Hematopoietic multipotent progenitor cell (in vitro differentiated cells): ENCODE data around the gene CDK3. TPM values are rescaled to one million over a fixed set of nuclear protein-coding genes. Genes with fewer than 3 reads are reported as not detected.

Experiments used
- DNase-seq, 3 donors: peaks; one replicate each; pipeline ENCODE4 v3.0.0-alpha.2; 2011 to 2015; ENCODE audit warnings: low read depth in 2 of 3, low spot score in 2 of 3
- total RNA-seq: library from RNA; depleted of rRNA; stranded (reverse); fragments of >200 nt; gene quantifications from one replicate; pipeline ENCODE4 v1.2.3, GENCODE V29; 2012

The CDK3 gene
- total RNA-seq, 1 donor: 2.4 TPM

GRCh38 chr17:75987041-75987440 lies 13.6 kb upstream of the CDK3 start:
- no peak for DNase-seq

GRCh38 chr17:75991396-75991795 lies 9.3 kb upstream of the CDK3 start:
- DNase-seq: no peak

- no peak for DNase-seq
Measured at GRCh38 chr17:75994802-75995370, 5.8 kb upstream of the CDK3 start.

- DNase-seq: no peak
Measured at GRCh38 chr17:75995385-75995925, 5.2 kb upstream of the CDK3 start.

GRCh38 chr17:75996665-75997590 lies 3.7 kb upstream of the CDK3 start:
- DNase-seq: peak in 2 of 3 donors; percentile 65 to 66

GRCh38 chr17:75998327-75998795 lies 2.3 kb upstream of the CDK3 start:
- no peak for DNase-seq

- DNase-seq: peak in 2 of 3 donors; percentile 51 to 68
Measured at GRCh38 chr17:76000016-76000754, 470 bp upstream of the CDK3 start.

- DNase-seq: no peak
Measured at GRCh38 chr17:76002100-76002499, 1.4 kb downstream of the CDK3 start.

GRCh38 chr17:76003915-76004314 lies 3.3 kb downstream of the CDK3 start:
- no peak for DNase-seq

- DNase-seq: no peak
Measured at GRCh38 chr17:76004750-76005262, 4.2 kb downstream of the CDK3 start.

- DNase-seq: peak; percentile 58 to 81 (median 68)
Measured at GRCh38 chr17:76005263-76006149, 4.9 kb downstream of the CDK3 start.

- DNase-seq: no peak
Measured at GRCh38 chr17:76007131-76007849, 6.6 kb downstream of the CDK3 start.

GRCh38 chr17:76007850-76008165 lies 7.2 kb downstream of the CDK3 start:
- DNase-seq: no peak

- no peak for DNase-seq
Measured at GRCh38 chr17:76008208-76008607, 7.6 kb downstream of the CDK3 start.

GRCh38 chr17:76008630-76009425 lies 8.2 kb downstream of the CDK3 start:
- DNase-seq: no peak

GRCh38 chr17:76009447-76009846 lies 8.8 kb downstream of the CDK3 start:
- DNase-seq: no peak

GRCh38 chr17:76009969-76010661 lies 9.5 kb downstream of the CDK3 start:
- DNase-seq: no peak

- DNase-seq: no peak
Measured at GRCh38 chr17:76011951-76012350, 11.3 kb downstream of the CDK3 start.
